ENCODE data around the gene MCCC1. TPM values are rescaled to one million over a fixed set of nuclear protein-coding genes. Genes with fewer than 3 reads are reported as not detected.
A peak's percentile ranks its signal among the peaks of the same experiment; 100 is the strongest.

The MCCC1 gene
- total RNA-seq = 10 to 100 TPM; 18.4 to 23.0 (median 21.7) TPM
- total RNA-seq (2013) = 24.9 TPM

DNA sequence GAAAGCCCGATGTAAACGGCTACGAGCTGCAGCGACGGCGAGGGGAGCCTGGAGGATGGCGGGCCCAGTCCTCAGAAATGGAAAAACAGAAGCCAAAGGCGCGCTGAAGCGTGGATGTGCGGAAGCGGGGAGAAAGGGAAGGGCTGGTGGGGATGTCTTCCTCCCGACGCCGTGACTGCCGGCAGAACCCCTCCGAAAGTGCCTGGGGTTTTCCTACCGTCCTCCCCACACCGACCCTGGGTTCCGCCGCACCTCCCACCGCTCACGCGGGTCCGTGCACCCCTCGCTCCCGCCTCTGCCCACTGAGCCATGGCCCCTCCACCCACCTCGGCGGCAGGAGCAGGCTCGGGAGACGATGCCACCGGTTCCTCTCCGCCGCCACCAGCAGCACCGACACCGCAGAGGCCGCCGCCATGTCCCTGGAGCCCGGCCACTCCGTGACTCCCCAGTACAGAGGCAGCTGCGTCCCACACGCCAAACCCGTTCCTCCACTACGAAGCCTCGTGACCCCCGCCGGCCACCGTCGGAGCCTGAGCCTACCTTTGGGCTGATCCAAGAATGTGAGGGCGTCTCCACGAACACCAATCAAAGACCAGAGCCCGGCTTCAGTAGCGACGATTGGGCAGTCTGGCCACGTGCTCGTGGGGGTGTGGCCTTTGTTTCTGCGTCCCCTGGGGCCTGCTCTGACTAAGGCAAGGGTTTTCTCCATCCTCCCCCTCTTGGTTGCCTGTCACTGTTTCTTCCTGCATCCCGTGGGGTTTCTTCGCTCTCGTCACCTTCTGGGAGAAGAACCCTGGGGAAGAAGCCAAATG lies at the start of gene MCCC1:
MCCC1 (minus strand) TSS at position 471 of the 812 bp plus-strand sequence; CDS start at position 415, 56 bp downstream.
- Histone ChIP-seq H3K9me3 (ENCODE audit: control insufficient read depth, insufficient read depth, low read length) (no peaks in the 10 kb centered on the region), H3K27ac (ENCODE audit: low read length) (peak within 1 kb of the TSS; percentile 54), H3K27me3 (ENCODE audit: control insufficient read depth, insufficient read depth, low read length) (no peaks in the 10 kb centered on the region), H3K4me3 (ENCODE audit: low read length) (peak within 1 kb of the TSS; percentile 77), H3K36me3 (ENCODE audit: control insufficient read depth, insufficient read depth, low read length) (no peaks in the 10 kb centered on the region), H3K4me1 (ENCODE audit: control insufficient read depth, insufficient read depth, low read length) (peaks cover 7% of the 10 kb centered on the region)
- H3K4me1 Mint-ChIP-seq = peaks cover 32 to 36% of the 10 kb centered on the region in 2 donors
- intact Hi-C loops (cut with micrococcal nuclease) = no loop called here
- peak within 1 kb of the TSS; percentile 99 for H3K4me3 Mint-ChIP-seq
- peak; percentile 96 to 98 for DNase-seq
- H3K9me3 Mint-ChIP-seq = no peaks in the 10 kb centered on the region
- no peaks in the 10 kb centered on the region for H3K36me3 Mint-ChIP-seq
- 5% methylated on average over 60 of the region's 60 CpGs for WGBS (ENCODE audit: insufficient coverage)
- peak; percentile 97 to 100 (median 98) for ATAC-seq
- TF ChIP-seq, protein P1, sequence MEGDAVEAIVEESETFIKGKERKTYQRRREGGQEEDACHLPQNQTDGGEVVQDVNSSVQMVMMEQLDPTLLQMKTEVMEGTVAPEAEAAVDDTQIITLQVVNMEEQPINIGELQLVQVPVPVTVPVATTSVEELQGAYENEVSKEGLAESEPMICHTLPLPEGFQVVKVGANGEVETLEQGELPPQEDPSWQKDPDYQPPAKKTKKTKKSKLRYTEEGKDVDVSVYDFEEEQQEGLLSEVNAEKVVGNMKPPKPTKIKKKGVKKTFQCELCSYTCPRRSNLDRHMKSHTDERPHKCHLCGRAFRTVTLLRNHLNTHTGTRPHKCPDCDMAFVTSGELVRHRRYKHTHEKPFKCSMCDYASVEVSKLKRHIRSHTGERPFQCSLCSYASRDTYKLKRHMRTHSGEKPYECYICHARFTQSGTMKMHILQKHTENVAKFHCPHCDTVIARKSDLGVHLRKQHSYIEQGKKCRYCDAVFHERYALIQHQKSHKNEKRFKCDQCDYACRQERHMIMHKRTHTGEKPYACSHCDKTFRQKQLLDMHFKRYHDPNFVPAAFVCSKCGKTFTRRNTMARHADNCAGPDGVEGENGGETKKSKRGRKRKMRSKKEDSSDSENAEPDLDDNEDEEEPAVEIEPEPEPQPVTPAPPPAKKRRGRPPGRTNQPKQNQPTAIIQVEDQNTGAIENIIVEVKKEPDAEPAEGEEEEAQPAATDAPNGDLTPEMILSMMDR (IDR thresholded peaks at IDR 0.05) = no peak
- H3K27ac Mint-ChIP-seq = peak within 1 kb of the TSS; percentile 98 to 99
- peaks cover 0 to under 1% of the 10 kb centered on the region in 2 donors for H3K27me3 Mint-ChIP-seq (ENCODE audit: low read depth in 2 of 2)

DNA sequence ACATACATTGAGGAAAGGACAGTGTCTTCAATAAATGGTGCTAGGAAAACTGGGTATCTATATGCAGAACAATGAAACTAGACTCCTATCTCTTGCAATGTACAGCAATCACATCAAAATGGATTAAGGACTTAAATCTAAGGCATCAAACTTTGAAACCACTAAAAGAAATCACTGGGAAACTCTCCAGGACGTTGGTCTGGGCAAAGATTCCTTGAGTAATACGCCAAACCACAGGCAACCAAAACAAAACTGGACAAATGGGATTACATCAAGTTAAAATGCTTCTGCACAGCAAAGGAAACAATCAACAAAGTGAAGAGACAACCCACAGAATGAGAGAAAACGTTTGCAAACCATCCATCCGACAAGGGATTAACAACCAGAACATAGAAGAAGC lies 48.8 kb upstream of the MCCC1 start:
- DNase-seq = no peak
- intact Hi-C loops (cut with micrococcal nuclease) = no loop called here
- no peak overlapping the region for H3K4me3 ChIP-seq (ENCODE audit: low read length)
- Mint-ChIP-seq H3K27me3 (ENCODE audit: low read depth in 2 of 2) (peaks cover 5 to 18% of the 10 kb centered on the region in 2 donors), H3K9me3 (no peaks in the 10 kb centered on the region), H3K4me3 (no peak overlapping the region), H3K4me1 (no peaks in the 10 kb centered on the region), H3K36me3 (no peaks in the 10 kb centered on the region), H3K27ac (no peak overlapping the region)
- H3K27ac ChIP-seq (ENCODE audit: low read length) = no peak overlapping the region
- H3K4me1 ChIP-seq (ENCODE audit: control insufficient read depth, insufficient read depth, low read length) = no peaks in the 10 kb centered on the region
- H3K9me3 ChIP-seq (ENCODE audit: control insufficient read depth, insufficient read depth, low read length) = no peaks in the 10 kb centered on the region
- WGBS (ENCODE audit: insufficient coverage) = 74% methylated on average over 4 of the region's 4 CpGs
- ATAC-seq = no peak
- no peaks in the 10 kb centered on the region for H3K27me3 ChIP-seq (ENCODE audit: control insufficient read depth, insufficient read depth, low read length)
- TF ChIP-seq, protein P1 (IDR thresholded peaks at IDR 0.05) = no peak
- no peaks in the 10 kb centered on the region for H3K36me3 ChIP-seq (ENCODE audit: control insufficient read depth, insufficient read depth, low read length)

DNA sequence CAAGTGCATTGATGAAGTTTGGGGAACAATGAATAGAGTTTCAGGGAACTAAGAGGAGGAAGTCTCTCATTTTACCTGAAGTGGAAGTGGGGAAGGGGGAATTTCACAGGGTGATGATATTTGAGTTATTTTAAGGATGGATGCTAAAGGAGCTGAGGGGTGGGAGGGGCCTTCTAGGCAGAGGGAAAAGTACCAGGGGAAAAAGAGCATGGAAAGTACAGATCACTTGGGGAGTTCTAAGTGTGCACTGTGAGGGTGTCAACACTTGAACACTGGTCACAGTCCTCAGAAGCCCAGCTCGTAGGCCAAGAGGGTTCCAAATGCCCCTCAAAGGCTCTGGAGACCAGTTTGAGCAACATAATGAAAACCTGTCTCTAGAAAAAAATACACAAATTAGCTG lies 45.1 kb upstream of the MCCC1 start:
- intact Hi-C loops (cut with micrococcal nuclease) = no loop called here
- H3K4me1 ChIP-seq (ENCODE audit: control insufficient read depth, insufficient read depth, low read length) = no peaks in the 10 kb centered on the region
- no peaks in the 10 kb centered on the region for H3K9me3 Mint-ChIP-seq
- H3K27ac ChIP-seq (ENCODE audit: low read length) = no peak overlapping the region
- H3K27me3 ChIP-seq (ENCODE audit: control insufficient read depth, insufficient read depth, low read length) = no peaks in the 10 kb centered on the region
- H3K9me3 ChIP-seq (ENCODE audit: control insufficient read depth, insufficient read depth, low read length) = no peaks in the 10 kb centered on the region
- no peak for ATAC-seq
- H3K4me3 Mint-ChIP-seq = no peak overlapping the region
- H3K36me3 ChIP-seq (ENCODE audit: control insufficient read depth, insufficient read depth, low read length) = no peaks in the 10 kb centered on the region
- peaks cover 5 to 18% of the 10 kb centered on the region in 2 donors for H3K27me3 Mint-ChIP-seq (ENCODE audit: low read depth in 2 of 2)
- DNase-seq = no peak
- WGBS (ENCODE audit: insufficient coverage) = 100% methylated on average over 1 of the region's 1 CpG
- TF ChIP-seq, protein P1 (IDR thresholded peaks at IDR 0.05) = no peak
- no peaks in the 10 kb centered on the region for H3K4me1 Mint-ChIP-seq
- H3K27ac Mint-ChIP-seq = no peak overlapping the region
- no peak overlapping the region for H3K4me3 ChIP-seq (ENCODE audit: low read length)
- H3K36me3 Mint-ChIP-seq = no peaks in the 10 kb centered on the region
